PC-3 (cell line): ENCODE measurements around the gene MIPEP.

Experiments used
- CTCF ChIP-seq: fragments of 300-600 bp; sonication (generic); conservative IDR thresholded peaks from 2 replicates; pipeline ENCODE4 v1.5.1; 2017; ENCODE audit warnings: antibody characterized with exemption, low read depth, mild to moderate bottlenecking, low read length
- EZH2 ChIP-seq: fragments of 300-600 bp; sonication (generic); IDR thresholded peaks from one replicate; pipeline ENCODE4 v1.6.1; 2017; ENCODE audit warnings: antibody characterized with exemption, mild to moderate bottlenecking, low read length; ENCODE audit not compliant: unreplicated experiment
- EZH2phosphoT487 ChIP-seq: fragments of 300-600 bp; sonication (generic); IDR thresholded peaks from 2 replicates; pipeline ENCODE4 v1.6.1; 2018; ENCODE audit warnings: mild to moderate bottlenecking, antibody characterized with exemption, low read length, borderline replicate concordance

DNA sequence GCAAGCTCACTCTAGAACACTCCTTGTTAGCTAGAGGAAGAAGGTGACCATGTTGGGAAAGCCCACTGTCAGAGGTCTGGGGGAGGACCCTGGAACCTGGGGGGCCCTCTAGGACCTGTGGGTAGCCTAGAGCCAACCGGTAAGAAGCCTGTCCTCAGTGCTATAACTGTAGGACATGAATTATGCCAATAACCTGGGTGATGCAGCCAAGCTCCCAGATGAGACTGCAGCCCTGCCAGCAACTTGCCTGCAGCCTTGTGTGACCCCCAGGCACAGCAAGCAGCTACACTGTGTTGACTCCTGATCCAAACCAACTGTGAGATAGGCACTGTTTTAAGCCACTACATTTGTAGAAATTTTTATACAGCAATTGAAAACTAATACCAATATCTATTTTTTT lies 122.3 kb downstream of the MIPEP start:
- TF ChIP-seq EZH2: no peak
- no peak for TF ChIP-seq CTCF
- TF ChIP-seq EZH2phosphoT487: no peak
